ENCODE results near the gene MACF1.

- TF ChIP-seq CTCF (IDR thresholded peaks at IDR 0.05): no peak
- no peak for TF ChIP-seq EP300 (IDR thresholded peaks at IDR 0.05)
These were observed 87.9 kb downstream of the MACF1 start for GRCh38 chr1:39292401-39292800.
